HL-60/S4 treated with retinoic acid at 250 ng/mL for 4 days and 3 days (cell line): ENCODE measurements around the gene GPR55.

Experiments
- in situ Hi-C: fragments of 300-500 bp; cut with MboI; formaldehyde crosslinking; loops from 2 replicates; pipeline ENCODE4 v1.7.0; 2022; ENCODE audit warnings: low sequenced_read_pairs

GPR55 gene

GRCh38 chr2:230902180-230902899 lies 22.7 kb downstream of the GPR55 start:
- in situ Hi-C loops = no loop called here

- in situ Hi-C loops = no loop called here
These were observed 24.0 kb downstream of the GPR55 start for GRCh38 chr2:230901006-230901405.

DNA sequence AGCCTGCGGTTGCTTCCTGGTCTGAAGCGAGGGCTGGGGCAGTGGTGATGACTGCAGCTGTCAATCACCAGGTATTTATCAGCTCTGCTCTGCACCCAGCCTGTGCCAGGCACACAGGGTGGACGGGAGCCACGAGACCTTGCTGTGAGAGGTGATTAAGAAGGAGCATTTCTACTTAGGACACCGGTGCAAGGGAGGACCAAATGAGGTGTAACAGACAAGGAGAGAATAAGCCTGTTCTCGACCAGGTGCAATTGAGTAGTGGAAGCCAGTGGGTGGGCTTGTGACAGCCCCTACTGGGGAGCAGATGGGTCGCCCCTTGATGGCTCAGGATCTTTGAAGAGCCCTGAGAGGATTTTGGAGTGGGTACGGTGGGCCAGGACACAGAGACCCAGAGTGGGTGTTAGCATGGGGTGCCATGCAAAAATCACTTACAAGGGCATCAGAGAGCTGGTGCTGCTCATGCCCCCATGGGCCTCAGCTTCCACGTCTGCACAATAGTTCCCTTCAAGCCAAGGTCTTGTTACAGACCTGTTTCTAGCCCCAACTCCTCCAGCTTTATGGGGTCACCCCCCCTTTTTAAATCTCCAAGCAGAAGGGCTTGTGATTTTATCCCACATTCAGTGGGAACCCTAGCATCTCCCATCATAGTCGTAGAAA lies 24.6 kb downstream of the GPR55 start:
- in situ Hi-C loops = no loop called here

- in situ Hi-C loops = no loop called here
These were observed 25.3 kb downstream of the GPR55 start for GRCh38 chr2:230899786-230900185.

DNA sequence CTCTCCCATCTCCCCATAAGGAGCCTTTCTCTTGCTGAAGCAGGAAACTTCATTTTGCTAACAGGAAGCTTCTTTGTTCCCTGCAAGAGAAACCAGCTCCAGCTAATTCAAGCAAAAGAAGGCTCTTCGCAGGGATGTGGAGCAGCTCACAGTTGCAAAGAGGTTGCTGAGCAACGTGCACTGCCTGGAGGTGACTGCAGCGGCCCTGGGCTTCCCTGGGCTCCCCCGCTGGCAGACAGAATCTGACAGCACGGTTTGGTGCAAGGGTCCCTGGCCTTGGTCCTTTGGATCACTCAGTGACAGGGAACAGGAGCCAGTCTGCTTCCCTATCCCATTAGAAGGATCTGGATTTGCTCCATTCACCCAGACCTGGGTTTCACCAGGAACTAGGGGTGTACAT lies 25.8 kb downstream of the GPR55 start:
- in situ Hi-C loops = no loop called here

- in situ Hi-C loops = no loop called here
These were observed 26.3 kb downstream of the GPR55 start for GRCh38 chr2:230898713-230899091.

DNA sequence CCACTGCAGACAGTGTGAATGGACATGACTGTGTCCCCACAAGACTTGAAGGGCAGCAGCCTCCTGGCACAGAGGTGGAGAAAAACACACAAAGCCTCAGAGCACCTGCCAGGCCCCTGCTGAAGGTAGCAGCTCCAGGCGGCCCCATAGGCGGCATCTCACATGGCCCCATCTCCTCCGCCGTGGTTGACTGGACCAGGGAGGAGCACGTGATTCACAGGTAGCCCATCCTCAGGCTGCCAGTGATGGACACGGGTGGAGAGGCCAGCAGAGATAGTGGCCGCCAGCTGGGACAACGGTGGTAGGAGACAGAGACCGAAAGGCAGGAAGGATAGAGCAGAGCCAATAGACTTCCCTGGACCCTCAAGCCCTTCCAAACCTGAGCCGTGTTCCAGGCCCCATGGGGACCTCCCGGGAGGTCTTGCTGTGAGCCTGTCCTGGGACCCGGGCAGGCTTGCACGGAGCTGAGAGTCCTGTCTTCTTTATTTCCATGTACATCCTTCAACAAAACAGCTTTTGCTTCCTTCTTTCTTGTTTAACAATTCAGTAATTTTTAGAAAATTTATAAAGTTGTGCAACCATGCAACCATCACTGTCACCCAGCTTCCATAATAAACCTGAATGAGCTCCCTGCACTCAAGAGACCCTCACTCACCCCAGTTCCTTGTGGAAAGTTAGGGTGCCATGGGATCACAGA lies 26.9 kb downstream of the GPR55 start:
- in situ Hi-C loops = no loop called here

- in situ Hi-C loops = no loop called here
These were observed 28.5 kb downstream of the GPR55 start for GRCh38 chr2:230896346-230897115.

GRCh38 chr2:230895536-230896345 lies 29.3 kb downstream of the GPR55 start:
- in situ Hi-C loops = no loop called here

DNA sequence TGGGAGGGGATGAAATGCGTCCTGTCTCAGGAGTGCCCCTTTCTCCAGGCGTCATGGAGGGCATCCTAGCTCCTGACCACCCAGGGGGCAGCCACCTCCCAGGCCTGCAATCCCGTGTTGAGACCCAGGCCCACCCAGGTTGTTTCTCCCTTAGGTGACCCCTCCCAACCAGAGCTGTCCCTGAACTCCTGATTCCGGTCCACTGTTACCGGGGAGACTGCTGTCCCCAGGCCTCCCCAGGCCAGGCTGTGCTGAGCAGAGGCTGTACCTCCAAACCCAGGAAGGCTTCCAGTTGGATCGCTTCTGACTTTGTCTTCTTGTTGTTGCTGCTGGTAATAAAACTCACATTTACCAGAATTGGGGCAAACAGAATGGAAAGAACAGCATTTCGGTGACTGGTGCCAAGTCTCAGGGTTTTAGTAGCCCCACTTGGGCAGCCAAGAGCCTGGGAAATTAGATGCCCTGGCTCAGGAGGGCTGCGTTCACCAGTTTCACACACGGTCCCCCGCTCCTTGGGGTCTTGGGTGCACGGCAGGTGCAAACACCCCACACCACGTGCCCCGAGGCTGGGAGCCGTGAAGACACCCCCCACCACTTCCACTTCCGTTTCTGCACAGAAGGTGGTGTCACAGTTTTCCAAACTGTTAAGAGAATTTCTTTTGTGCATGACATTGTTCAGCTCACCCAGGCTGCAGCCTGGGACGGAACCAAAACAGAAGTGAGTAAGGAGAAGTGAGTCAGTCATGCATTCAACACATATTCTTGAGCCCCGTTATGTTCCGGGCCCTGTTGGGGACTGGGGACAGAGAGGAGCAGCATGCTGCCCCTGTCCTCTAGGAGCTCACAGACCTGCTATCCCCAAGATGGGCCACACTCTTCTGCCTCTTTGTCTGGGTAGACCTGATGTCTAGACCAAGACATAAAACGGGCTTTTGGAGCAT lies 30.9 kb downstream of the GPR55 start:
- in situ Hi-C loops = no loop called here

DNA sequence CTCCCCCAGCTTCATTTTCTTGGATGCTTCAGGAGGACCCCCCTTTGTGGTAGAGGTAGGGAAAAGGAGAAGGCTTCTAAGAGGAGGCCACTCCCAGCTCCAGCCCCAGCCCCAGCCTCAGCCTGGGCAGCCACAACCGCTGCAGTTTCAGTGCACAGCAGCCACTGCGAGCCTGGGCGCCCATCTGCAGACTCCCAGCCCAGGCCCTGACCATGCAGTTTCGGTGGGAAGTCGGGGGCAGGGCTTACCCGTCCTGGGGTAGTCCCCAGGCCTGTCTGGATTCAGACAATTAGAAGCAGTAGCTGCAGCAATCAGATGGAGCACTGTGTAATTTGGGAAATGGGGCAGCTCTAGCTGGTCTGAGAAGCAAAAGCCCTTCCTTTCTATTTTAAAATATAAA lies 31.7 kb downstream of the GPR55 start:
- in situ Hi-C loops = no loop called here

- in situ Hi-C loops = no loop called here
These were observed 33.5 kb downstream of the GPR55 start for GRCh38 chr2:230891509-230891908.

DNA sequence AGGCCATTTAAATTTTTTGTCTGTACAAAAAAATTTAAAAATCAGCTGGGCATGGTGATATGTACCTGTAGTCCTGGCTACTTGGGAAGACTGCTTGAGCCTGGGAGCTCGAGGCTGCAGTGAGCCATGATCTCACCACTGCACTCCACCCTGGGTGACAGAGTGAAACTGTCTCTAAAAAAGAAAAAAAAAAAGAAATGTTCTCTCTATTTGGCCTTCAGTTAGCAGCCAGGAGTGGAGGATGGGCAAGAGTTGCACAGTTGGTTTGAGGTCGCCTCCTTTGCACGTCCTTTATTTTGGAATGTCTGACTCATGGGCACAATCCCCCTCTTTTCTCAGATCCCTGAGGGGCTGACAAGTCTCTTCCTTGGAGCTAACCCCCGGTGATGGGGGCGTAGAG lies 34.0 kb downstream of the GPR55 start:
- in situ Hi-C loops = no loop called here

DNA sequence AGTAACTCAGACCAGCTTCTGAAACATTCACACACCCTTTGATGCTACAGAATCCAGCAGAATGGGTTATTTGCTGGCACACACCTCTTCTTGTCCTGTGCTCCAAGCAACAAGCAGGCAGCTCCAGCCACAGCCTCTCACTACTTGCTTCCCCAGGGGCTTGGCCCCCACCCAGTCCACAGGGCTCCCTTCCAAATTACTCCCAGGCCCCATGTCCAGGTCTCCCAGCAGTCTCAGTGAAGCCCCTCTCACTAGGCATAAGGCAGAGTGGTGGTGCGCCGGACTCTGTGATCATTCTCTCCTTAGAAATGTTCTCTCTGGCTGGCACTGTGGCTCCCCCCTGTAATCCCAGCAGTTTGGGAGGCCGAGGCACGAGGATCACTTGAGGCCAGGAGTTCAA lies 34.4 kb downstream of the GPR55 start:
- in situ Hi-C loops = no loop called here

GRCh38 chr2:230889911-230890601 lies 35.0 kb downstream of the GPR55 start:
- in situ Hi-C loops = no loop called here

DNA sequence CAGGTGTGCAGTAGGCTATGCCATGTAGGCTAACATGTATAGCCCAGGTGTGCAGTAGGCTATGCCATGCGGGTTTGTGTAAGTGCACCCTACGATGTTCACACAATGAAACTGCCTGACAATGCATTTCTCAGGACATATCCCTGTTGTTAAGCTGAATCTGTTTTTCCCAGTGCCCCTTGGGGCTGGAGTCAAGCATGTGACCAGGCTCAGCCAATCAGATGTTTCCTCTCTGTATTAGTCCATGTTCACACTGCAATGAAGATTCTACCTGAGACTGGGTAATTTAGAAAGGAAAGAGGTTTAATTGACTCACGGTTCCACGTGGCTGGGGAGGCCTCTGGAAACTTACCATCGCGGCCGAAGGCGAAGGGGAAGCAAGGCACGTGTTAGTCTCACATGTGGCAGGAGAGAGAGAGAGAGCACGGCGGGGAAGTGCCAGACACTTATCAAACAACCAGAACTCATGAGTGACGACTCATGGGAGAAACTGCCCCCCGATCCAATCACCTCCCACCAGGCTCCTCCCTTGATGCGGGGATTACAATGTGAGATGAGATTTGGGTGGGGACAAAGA lies 36.1 kb downstream of the GPR55 start:
- in situ Hi-C loops = no loop called here

- in situ Hi-C loops = no loop called here
These were observed 37.7 kb downstream of the GPR55 start for GRCh38 chr2:230887342-230887741.

DNA sequence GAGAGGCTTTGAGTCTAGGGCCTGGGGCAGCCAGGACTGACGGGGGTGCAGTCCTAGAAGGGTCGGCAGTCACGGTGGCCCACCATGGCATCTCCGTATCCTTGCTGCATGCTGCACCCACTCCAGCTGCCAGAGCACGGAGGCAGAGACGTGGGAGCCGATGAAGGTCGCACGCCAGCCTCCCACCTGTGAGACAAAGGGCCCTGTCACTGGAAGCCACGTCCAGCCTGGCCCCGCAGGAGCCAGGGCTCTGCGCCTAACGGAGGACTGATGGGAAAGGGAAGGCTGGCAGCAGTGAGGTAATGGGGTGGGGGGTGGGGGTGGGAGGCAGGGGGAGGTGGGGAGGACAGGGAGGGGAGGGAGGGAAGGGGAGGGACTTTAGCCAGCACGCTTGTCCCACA lies 38.4 kb downstream of the GPR55 start:
- in situ Hi-C loops = no loop called here

DNA sequence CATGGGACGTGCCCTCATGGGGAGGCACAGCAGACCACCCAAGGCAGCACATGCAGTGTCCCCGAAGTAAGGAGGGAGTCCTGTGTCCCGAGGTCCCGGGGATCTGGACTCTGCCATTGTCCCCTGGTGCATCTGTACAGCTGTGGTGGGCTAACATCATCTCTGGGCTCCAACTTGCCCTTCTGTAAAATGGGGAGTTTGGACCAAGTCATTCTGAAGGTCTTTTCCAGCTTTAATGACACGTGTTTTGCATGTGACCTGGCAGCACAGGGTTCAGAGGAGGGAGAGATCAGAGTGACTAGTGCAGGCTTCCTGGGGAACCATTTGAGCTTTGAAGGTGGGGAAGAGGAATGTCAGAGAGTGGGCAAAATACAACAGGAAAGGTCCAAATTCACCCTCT lies 38.8 kb downstream of the GPR55 start:
- in situ Hi-C loops = no loop called here
